Measurements from ENCODE around the gene USP2.
A peak's percentile ranks its signal among the peaks of the same experiment; 100 is the strongest.

Gene USP2

GRCh38 chr11:119319700-119320239 is 61.7 kb downstream of the USP2 start:
- peaks cover 70% of the 10 kb centered on the region for H3K27me3 Mint-ChIP-seq
- peaks cover 55% of the 10 kb centered on the region for H3K4me1 Mint-ChIP-seq
- peak overlapping the region; percentile 54 for H3K4me3 Mint-ChIP-seq
- no peak for DNase-seq
- no peaks in the 10 kb centered on the region for H3K9me3 Mint-ChIP-seq
- CTCF ChIA-PET = interaction anchor here (1.8 kb wide), 1 partner anchor 18 kb away, joined by 9 read pairs; no protein-coding TSS in a partner anchor
- peaks cover 2% of the 10 kb centered on the region for H3K36me3 Mint-ChIP-seq
- no peak overlapping the region for H3K27ac Mint-ChIP-seq

GRCh38 chr11:119319136-119319699 is 62.3 kb downstream of the USP2 start:
- peak overlapping the region; percentile 77 for H3K27ac Mint-ChIP-seq
- CTCF ChIA-PET = interaction anchor here (0.9 to 1.8 kb wide), 2 partner anchors 19 to 36 kb away, joined by 3 to 9 read pairs; no protein-coding TSS in a partner anchor
- peak overlapping the region; percentile 28 for H3K4me3 Mint-ChIP-seq
- no peak for DNase-seq
- peaks cover 58% of the 10 kb centered on the region for H3K4me1 Mint-ChIP-seq
- peaks cover 2% of the 10 kb centered on the region for H3K36me3 Mint-ChIP-seq
- peaks cover 76% of the 10 kb centered on the region for H3K27me3 Mint-ChIP-seq
- H3K9me3 Mint-ChIP-seq = no peaks in the 10 kb centered on the region

GRCh38 chr11:119318240-119319135 is 63.0 kb downstream of the USP2 start:
- CTCF ChIA-PET = interaction anchor here (0.9 to 1.8 kb wide), 3 partner anchors 20 to 35 kb away, joined by 3 to 9 read pairs (median 3); no protein-coding TSS in a partner anchor
- peak; percentile 38 for DNase-seq
- peak overlapping the region; percentile 77 for H3K27ac Mint-ChIP-seq
- H3K27me3 Mint-ChIP-seq = peaks cover 75% of the 10 kb centered on the region
- H3K4me1 Mint-ChIP-seq = peaks cover 57% of the 10 kb centered on the region
- H3K9me3 Mint-ChIP-seq = no peaks in the 10 kb centered on the region
- H3K36me3 Mint-ChIP-seq = peaks cover 2% of the 10 kb centered on the region
- peak overlapping the region; percentile 6 for H3K4me3 Mint-ChIP-seq

GRCh38 chr11:119317592-119318239 is 63.8 kb downstream of the USP2 start:
- Mint-ChIP-seq H3K4me3 (no peak overlapping the region), H3K36me3 (peaks cover 2% of the 10 kb centered on the region), H3K9me3 (no peaks in the 10 kb centered on the region), H3K4me1 (peaks cover 53% of the 10 kb centered on the region), H3K27me3 (peaks cover 77% of the 10 kb centered on the region), H3K27ac (no peak overlapping the region)
- CTCF ChIA-PET = interaction anchor here (0.9 to 1.0 kb wide), 2 partner anchors 16 to 33 kb away, joined by 3 read pairs; partner anchors contain the start of gene RNF26
- DNase-seq = no peak

- Mint-ChIP-seq H3K4me1 (peaks cover 46% of the 10 kb centered on the region), H3K9me3 (no peaks in the 10 kb centered on the region), H3K27ac (no peak within 1 kb of the TSS), H3K27me3 (peaks cover 82% of the 10 kb centered on the region), H3K36me3 (peaks cover 2% of the 10 kb centered on the region), H3K4me3 (peak within 1 kb of the TSS; percentile 60)
- peak; percentile 45 for DNase-seq
- CTCF ChIA-PET = interaction anchor here (0.8 to 1.0 kb wide), 3 partner anchors 17 to 32 kb away, joined by 3 read pairs; partner anchors contain the start of gene RNF26
Observed at GRCh38 chr11:119316729-119317591, 64.5 kb downstream of the USP2 start, which contains the start of gene MCAM. TSS of gene MCAM (minus strand) at chr11:119317130. CDS start at chr11:119317101, 29 bp downstream.

DNA sequence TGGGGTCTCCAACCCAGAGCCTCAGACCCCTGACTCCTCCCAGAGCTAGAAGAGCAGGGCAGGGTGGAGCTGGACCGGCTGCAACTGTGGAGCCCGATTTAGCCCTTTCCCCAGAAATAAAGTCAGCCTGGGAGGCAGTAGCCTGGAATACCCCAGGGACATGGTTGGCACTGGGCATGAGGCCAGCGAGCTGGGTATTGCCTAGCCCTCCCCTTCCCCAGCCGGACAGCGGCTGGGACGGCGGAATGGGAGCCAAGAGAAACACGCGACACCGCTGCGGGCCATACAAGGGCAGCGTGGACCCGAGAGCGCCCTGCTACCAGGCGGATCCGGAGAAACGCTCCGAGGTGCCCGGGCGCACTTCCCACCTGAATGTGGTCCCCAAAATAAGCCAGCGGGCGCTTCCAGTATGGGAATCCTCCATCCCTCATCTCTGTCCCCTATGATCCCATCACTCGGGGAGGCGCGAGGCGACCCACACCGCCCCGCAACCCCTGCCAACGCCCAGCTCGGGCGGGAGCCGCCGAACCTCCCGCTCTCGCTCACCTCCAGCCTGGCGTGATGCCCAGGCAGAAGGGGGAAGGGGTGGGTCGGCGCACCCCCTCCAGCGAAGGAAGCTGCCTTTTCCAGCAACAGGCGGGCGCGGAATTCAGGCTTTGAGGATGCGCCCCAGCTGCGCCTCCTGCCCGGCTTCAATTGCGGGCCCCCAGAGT is 65.3 kb downstream of the USP2 start:
- CTCF ChIA-PET = interaction anchor here (0.8 to 1.5 kb wide), 4 partner anchors 10 to 110 kb away, joined by 3 to 8 read pairs (median 4); partner anchors contain the start of gene CBL
- H3K27me3 Mint-ChIP-seq = peaks cover 77% of the 10 kb centered on the region
- peak overlapping the region; percentile 60 for H3K4me3 Mint-ChIP-seq

DNA sequence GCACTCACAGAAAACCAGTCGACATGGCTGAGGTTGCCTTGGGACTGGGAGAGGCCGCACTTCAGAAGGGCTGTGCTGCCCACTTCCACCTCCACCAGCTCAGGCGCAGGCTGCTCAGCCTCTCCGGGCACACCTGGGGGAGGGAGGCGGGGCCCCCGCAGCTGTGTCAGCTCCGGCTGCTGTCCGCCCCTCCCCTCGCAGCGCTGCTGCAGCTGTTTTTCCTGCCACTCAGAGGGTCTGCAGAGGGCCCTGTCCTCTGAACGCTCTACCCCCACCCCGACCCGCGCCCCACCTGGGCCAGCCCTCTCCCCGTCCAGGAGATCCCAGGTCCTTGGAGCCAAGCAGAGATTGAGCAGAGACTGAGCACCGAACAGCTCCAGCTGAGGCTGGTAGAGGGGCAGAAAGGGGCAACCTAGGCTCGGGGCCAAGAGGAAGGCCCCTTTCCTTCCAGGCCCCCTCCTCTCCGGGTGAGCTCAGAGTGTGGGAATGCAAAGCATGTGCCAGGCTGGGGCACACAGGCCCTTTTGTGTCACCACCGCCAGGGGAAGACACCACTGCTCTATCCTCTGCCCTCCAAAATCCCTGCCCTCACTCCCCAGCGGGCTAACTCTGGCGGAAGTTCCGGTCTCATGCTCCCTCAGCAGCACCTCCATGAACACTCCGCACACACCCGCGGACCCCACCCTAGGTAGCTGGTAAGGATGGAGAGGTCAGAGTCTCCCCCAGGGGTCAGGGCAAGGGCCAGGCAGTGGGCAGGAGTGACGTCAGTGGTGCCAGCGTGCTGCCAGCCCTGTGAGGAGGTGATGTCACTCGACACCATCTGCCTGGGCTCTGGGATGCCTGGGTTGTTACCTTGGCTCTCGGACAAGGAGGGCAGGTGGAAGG is 66.1 kb downstream of the USP2 start:
- Mint-ChIP-seq H3K9me3 (no peaks in the 10 kb centered on the region), H3K36me3 (peaks cover 2% of the 10 kb centered on the region), H3K27me3 (peaks cover 77% of the 10 kb centered on the region), H3K27ac (peak overlapping the region; percentile 3), H3K4me3 (peak overlapping the region; percentile 60), H3K4me1 (peaks cover 36% of the 10 kb centered on the region)
- CTCF ChIA-PET = interaction anchor here (1.1 to 1.5 kb wide), 3 partner anchors 11 to 109 kb away, joined by 3 to 8 read pairs (median 4); partner anchors contain the start of gene CBL
- peak; percentile 77 for DNase-seq

More for the DNA sequence above, 65.3 kb downstream of the USP2 start:
- Mint-ChIP-seq H3K36me3 (peaks cover 2% of the 10 kb centered on the region), H3K27ac (no peak overlapping the region), H3K9me3 (no peaks in the 10 kb centered on the region), H3K4me1 (peaks cover 38% of the 10 kb centered on the region)
- peak; percentile 36 for DNase-seq

- no peak for DNase-seq
- no peak overlapping the region for H3K27ac Mint-ChIP-seq
- CTCF ChIA-PET = interaction anchor here (1.1 to 1.5 kb wide), 2 partner anchors 34 to 109 kb away, joined by 3 to 4 read pairs; partner anchors contain the start of gene CBL
- peaks cover 32% of the 10 kb centered on the region for H3K4me1 Mint-ChIP-seq
- peak overlapping the region; percentile 60 for H3K4me3 Mint-ChIP-seq
- H3K36me3 Mint-ChIP-seq = peaks cover under 1% of the 10 kb centered on the region
- H3K9me3 Mint-ChIP-seq = no peaks in the 10 kb centered on the region
- H3K27me3 Mint-ChIP-seq = peaks cover 71% of the 10 kb centered on the region
Observed at GRCh38 chr11:119314726-119315125, 66.8 kb downstream of the USP2 start.

DNA sequence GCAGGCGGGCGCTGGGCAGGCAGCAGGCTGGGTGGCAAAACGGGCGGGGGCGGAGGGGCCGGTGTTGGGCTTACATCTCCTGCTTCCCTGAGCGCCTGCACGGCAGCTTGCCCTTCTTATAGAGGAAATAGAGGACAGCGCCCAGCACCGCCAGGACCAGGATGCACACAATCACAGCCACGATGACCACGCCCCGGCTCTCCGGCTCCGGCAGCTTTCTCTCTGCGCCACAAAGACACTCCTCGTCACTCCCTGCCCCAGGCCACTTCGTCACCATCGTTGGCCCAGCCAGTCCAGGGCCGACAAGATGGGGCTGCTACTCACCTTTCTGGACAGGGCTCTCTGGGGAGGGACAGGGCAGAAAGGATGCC is 70.8 kb downstream of the USP2 start:
- peaks cover 31% of the 10 kb centered on the region for H3K4me1 Mint-ChIP-seq
- H3K4me3 Mint-ChIP-seq = no peak overlapping the region
- H3K27ac Mint-ChIP-seq = no peak overlapping the region
- no peaks in the 10 kb centered on the region for H3K9me3 Mint-ChIP-seq
- CTCF ChIA-PET = interaction anchor here (9.4 kb wide), 1 partner anchor 13 kb away, joined by 83 read pairs; no protein-coding TSS in a partner anchor
- peaks cover 30% of the 10 kb centered on the region for H3K27me3 Mint-ChIP-seq
- no peak for DNase-seq
- peaks cover 12% of the 10 kb centered on the region for H3K36me3 Mint-ChIP-seq

GRCh38 chr11:119309953-119310681 is 71.4 kb downstream of the USP2 start:
- DNase-seq = no peak
- Mint-ChIP-seq H3K4me1 (peaks cover 31% of the 10 kb centered on the region), H3K4me3 (no peak overlapping the region), H3K27me3 (peaks cover 25% of the 10 kb centered on the region), H3K9me3 (no peaks in the 10 kb centered on the region), H3K27ac (no peak overlapping the region), H3K36me3 (peaks cover 16% of the 10 kb centered on the region)
- CTCF ChIA-PET = interaction anchor here (9.4 kb wide), 1 partner anchor 13 kb away, joined by 83 read pairs; no protein-coding TSS in a partner anchor

DNA sequence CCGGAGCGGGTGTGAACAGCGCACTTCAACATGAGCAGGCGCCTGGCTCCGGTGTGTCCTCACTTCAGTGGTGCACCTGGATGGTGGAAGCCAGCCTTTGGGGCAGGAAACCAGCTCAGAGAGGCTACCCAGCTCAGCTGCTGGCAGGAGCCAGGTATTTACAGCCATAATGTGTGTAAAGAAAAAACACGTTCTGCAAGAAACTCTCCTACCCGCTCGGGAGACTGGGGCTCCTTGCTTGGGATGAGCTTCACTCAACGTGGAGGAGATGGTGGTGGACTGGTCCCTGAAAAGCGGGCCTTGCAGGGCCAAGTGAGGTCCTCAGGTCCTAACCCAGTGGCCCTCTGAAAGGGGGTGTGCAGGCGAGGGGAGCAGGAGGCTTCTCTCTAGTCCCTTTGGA is 72.1 kb downstream of the USP2 start:
- H3K27me3 Mint-ChIP-seq = peaks cover 18% of the 10 kb centered on the region
- DNase-seq = no peak
- peak overlapping the region; percentile 68 for H3K27ac Mint-ChIP-seq
- no peak overlapping the region for H3K4me3 Mint-ChIP-seq
- H3K4me1 Mint-ChIP-seq = peaks cover 30% of the 10 kb centered on the region
- peaks cover 20% of the 10 kb centered on the region for H3K36me3 Mint-ChIP-seq
- no peaks in the 10 kb centered on the region for H3K9me3 Mint-ChIP-seq
- CTCF ChIA-PET = interaction anchor here (2.7 to 9.4 kb wide), 2 partner anchors 14 to 113 kb away, joined by 11 to 83 read pairs; no protein-coding TSS in a partner anchor

All from activated naive CD4-positive, alpha-beta T cell treated with anti-CD3 and anti-CD28 coated beads, Interleukin-2, amount 10 ng/mL, durations not matched to agents 7 days and 5 days (primary cell).